NCI-H146 treated with DMSO at 0.1 percent for 48 hours (cell line): ENCODE results near the gene SERINC5.
"Not testable (repeated sequence)": the region's sequence is repeated elsewhere in the genome, so short reads cannot be mapped to it uniquely, and the experiment has no call there.

Experiments used
- DNase-seq: peaks from one replicate; lab custom pipeline; 2025; ENCODE audit not compliant: unreplicated experiment; lab: John Stamatoyannopoulos, UW

The SERINC5 gene

DNA sequence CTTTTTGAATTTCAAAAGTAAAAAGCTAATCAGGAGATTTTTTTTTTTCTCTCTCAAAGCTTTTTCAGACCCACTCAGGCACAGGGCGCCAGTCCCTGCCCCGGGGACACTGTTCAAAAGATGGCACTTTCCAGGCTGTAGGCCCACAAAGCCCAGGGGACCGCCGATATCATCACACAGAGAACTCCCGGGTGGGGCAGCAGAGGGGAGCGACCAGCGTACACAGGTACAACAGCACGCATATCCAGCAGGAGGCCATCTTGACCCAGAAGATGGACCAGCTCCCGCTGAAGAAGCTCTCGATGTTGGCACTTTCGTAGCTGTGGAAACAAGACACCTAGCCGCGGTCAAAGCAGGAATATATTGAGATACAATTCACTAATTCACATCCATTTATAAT, 112.4 kb downstream of the SERINC5 start:
- no peak for DNase-seq

DNA sequence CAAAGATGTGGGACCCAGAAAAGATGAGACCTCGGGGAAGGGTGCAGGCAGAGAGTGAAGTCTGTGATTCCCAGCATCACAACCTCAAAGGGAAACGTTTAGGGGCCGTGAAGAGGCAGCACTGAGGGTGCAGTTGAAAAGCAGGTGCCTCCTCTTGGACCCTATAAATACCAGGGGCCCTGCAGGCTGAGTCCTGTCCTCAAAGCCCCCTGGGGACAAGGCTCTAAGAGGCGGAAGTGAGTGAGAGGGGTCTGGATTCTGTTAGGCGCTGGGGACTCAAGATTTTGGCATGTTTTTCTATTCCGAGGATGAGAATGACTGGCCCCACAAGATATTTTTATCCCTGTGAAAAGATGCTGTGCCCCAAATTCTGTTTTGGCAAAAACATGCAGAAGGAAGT, 112.9 kb downstream of the SERINC5 start:
- no peak for DNase-seq

GRCh38 chr5:80141681-80142080, 114.2 kb downstream of the SERINC5 start:
- DNase-seq = no peak

DNA sequence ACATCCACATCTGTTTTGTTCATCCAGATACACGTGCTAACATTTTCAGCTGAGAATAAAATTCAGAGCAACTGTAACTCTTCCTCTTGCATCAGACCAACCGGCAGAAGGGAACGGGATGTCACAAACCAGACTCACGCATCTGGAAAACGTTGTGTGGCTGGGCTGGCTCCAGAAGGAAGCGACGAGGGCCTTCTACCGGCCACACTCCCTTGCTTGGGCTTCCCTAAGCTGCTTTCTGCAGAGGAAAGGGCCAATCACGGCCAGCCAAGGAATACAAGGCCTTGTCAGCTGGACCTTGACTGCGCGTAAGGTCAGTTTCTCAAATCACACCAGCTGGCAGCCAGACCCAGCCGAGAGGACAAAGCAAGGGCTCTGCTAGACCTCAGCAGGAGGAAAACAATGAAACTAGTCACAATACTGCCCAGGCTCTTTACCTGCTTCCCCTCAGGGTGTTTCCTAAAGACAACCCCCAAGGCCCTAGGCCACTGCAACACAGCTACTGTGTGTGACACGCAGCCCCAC, 114.6 kb downstream of the SERINC5 start:
- peak; percentile 37 for DNase-seq

DNA sequence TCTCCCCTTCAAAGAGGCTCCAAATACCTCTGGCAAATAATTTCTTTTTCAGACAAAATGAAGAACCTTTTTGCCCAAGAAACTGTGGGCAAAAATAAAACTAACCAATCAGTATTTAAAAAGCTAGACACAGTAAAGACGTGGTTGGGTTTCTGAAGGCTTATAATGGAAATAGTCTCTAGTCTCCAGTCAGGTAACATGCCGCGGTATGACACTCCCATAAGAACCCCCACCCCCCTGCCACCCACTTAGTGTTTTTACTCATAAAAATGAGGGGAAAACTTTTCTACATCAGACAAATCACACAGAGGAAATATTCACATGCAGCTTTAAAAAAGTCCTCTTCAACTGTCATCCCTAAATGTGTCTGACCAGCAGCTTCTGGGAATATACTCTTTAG, 115.4 kb downstream of the SERINC5 start:
- no peak for DNase-seq

- DNase-seq = no peak
These were observed 116.3 kb downstream of the SERINC5 start for GRCh38 chr5:80139466-80139972.

GRCh38 chr5:80138486-80138885, 117.4 kb downstream of the SERINC5 start:
- DNase-seq = no peak

DNA sequence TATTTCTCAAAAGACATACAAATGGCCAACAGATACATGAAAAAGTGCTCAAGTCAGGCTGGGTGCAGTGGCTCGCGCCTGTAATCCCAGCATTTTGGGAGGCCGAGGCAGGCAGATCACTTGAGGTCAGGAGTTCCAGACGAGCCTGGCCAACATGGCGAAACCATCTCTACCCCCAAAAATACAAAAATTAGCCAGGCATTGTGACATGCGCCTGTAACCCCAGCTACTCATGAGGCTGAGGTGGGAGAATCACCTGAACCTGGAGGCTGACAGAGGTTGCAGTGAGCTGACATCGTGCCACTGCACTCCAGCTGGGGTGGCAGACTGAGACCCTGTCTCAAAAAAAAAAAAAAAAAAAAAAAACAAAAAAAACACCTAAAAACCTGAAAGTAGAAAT, 119.0 kb downstream of the SERINC5 start:
- not testable (repeated sequence) for DNase-seq

DNA sequence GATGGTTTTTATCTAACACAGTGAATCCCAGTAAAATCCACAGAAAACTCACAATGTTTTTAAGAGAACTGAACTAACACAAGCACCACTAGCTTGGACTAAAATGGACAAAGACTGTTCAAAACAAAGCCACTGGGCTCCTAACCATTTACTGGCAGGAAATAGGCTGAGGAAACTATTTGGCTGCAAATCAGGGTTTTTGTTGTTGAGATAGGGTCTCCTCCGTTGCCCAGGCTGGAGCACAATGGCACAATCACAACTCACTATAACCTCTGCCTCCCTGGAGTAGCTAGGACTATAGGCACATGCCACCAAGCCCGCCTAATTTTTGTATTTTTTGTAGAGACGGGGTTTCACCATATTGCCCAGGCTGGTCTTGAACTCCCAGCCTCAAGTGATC, 121.0 kb downstream of the SERINC5 start:
- no peak for DNase-seq

DNA sequence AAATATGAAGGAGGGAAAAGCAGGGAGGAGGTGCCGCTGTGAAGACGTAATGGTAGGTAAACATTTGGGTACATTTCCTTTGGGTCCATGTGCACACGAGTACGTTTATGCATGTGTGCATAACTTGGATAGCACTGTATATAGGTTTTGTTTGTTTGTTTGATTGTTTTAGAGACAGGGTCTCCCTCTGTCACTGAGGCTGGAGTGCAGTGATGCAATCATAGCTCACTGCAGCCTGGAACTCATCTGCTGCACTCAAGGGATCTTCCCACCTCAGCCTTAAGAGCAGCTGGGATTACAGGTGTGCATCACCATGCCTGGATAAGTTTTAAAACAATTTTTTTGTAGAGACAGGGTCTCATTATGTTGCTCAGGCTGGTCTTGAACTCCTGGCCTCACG, 126.7 kb downstream of the SERINC5 start:
- DNase-seq = no peak

- peak; percentile 24 for DNase-seq
These were observed 127.7 kb downstream of the SERINC5 start for GRCh38 chr5:80128141-80128540.

- no peak for DNase-seq
These were observed 128.7 kb downstream of the SERINC5 start for GRCh38 chr5:80127116-80127552.

DNA sequence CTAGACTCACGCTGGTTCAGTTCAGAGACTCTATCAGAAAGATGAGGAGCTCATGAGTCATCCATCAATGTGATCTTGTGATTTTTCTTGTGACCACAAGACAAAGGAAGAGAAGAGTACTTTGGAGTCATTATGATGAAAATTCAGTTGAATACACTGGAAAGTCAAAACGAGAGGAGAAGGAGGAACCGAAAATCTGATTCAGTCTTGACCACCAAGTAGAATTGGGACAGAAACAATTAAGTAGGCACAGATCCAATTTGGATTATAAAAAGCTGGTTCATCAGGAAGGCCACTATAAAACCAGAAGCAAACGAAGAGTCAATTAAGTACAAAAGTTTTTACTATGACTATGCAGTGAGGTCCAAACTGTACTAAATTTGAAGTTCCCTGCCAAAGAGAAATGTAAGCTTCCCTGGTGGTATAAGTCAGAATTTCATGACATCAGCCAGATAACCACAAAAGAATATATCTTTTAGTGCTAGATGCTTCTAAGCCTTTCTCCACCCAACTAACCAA, 129.8 kb downstream of the SERINC5 start:
- DNase-seq = no peak

DNA sequence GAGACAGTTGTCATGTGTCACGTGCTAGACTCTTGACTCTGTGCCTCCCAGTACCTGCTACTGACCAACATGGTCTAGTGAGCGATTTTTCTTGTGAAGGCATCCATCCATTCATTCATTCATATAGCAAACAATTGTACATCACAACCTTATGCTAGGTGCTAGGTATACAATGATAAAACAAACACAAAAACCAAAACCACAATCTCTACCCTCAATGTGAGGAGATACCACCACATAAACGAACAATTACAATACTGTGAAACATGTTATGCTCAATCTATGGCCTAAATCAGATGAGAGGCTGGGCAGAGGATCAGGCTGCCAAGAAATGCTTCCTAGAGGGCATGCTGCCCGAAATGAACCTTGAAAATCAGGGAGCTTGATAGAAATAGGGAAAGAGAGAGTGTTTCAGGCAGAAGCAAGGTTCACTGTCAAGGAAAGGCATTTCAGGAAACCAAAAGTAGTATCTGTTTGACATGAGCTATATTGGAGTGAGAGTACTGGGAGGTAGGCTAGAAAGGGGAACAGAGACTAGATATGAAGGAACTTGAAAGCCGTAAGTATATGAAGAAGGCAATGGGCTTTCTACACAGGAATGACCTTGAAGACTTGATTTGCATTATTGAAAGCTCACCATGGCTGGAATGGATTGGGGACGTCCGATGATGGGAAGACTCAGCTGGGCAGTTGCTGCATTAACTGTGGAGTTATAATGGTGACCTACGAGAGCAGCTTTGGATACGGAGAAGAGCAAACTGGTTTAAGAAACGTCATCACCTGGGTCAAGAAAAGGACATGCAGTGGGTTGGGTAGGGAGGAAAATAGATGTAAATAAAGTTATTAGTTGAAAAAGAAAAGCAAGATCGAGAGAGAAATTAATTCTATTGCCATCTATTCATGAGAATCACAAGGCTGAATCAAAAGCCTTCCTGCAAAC, 130.6 kb downstream of the SERINC5 start:
- DNase-seq = no peak

GRCh38 chr5:80124121-80124918, 131.5 kb downstream of the SERINC5 start:
- DNase-seq = no peak

GRCh38 chr5:80122579-80122978, 133.3 kb downstream of the SERINC5 start:
- DNase-seq = no peak

GRCh38 chr5:80119372-80119771, 136.5 kb downstream of the SERINC5 start:
- no peak for DNase-seq

GRCh38 chr5:80117446-80117845, 138.4 kb downstream of the SERINC5 start:
- no peak for DNase-seq

DNA sequence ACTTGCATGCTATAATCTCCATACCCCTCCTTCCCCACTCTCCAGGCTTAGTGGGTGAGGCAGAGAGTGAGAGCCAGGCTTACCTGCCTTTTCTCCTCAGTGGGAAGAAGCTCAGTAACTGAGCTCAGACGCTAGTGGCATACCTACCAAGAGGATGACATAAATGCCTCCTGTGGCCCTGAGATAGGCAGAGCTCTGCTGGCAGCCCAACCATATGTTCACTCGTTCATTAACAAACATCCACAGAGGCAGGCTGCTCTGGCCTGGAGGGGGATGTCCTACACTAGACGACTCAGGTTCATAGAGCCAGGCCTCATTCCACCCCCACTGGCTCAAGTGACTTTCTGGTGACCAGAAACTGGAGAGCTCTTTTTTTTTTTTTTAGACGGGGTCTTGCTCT, 139.4 kb downstream of the SERINC5 start:
- no peak for DNase-seq

- no peak for DNase-seq
These were observed 139.8 kb downstream of the SERINC5 start for GRCh38 chr5:80116000-80116399.

GRCh38 chr5:80114860-80115259, 141.0 kb downstream of the SERINC5 start:
- DNase-seq = no peak
